GM19455 (cell line): ENCODE measurements around the gene HOXC11.

Experiments used
- ATAC-seq: cut with Tn5 transposase; IDR thresholded peaks from one replicate; pipeline ENCODE4 v1.9.1; 2021; ENCODE audit not compliant: unreplicated experiment

HOXC11 gene

DNA sequence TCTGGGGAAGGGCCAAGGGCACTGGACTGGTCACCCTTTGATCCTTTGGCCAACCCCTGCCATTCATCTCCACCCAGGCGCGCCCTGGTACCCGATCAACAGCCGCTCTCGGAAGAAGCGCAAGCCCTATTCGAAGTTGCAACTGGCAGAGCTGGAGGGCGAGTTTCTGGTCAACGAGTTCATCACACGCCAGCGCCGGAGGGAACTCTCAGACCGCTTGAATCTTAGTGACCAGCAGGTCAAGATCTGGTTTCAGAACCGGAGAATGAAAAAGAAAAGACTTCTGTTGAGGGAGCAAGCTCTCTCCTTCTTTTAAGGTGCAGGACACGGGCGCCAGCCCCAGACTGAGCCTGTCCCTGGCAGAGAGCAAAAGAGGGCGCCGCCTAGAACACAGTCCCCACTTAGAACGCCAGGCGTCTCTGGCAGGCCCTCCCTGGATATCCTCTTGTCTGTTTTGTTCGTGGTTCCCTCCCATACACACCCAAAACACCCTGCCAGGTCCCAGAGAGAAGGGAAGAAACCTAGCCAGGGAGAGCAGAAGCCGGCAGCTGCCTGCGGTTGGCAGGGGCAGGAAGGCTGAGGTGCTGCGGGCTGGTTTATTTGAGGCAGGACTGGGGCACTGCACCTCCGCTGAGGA lies 16.6 kb upstream of the HOXC11 start:
- ATAC-seq, result no peak

DNA sequence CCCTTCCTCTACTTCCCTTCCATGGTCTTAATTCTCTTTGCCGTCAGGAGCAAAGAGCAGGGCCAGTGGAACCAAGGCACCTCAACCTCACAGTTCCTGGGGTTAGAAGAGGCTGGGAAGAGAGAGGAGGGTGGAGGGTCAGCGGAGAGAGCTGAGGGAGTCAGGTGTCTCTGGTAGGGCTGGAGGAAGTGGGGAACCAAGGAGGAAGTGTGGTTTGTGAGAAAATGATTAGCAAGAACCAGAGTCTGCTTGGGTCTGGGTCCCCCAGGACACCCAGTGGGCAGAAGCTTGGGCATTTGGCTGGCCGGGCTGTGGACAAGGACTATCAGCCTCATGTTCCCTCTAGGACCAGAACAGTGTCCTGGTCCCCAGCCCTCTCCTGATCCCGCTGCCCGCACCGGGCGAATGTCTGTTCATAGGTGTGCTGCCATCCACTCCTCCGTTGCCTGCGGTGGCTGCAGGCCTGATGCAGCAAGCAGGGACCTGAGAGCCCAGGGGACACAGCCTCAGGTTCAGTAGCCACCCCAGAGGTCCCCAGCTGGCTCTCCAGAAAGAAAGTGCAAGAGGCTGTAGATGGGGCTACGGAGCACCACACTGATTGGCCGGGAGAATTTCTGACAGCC lies 15.9 kb upstream of the HOXC11 start:
- ATAC-seq, result no peak

DNA sequence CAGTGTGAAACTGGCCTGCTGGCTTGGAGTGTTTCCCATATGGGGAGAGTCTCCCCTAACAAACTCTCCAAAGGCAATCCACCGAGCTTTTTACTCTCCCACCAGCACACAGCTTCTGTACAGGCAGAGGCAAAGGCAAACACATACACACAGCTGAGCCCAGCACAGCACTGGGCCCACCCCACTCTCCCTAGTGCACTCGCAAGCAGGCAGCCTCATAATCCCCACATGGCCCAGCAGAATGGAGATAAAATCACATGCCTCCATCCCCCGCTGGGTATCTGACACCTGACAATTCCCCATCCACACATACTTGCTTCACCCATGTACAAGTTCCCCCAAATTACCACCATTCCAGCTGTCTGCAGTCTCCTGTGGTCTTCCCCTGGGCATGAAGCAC lies 14.8 kb upstream of the HOXC11 start:
- ATAC-seq, result no peak

DNA sequence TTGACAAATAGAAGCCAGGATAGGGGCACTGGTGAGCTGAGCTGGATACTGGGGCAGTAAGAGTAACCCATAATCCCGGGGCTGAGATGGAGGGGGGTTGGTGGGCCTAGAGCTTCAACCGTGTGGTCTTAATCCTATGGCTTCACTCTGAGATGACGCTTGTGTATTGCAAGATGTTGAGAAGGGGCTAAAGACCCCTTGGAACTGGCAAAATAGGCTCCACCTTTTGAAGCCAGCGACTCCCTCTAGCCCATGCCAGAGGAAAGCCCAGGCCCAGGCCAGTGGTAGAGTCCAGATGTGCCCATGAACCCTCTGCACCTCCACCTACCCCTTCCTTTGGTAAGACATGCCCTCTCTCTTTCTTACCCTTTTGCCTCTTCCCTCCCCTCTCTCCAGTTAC lies 13.6 kb upstream of the HOXC11 start:
- no peak for ATAC-seq

DNA sequence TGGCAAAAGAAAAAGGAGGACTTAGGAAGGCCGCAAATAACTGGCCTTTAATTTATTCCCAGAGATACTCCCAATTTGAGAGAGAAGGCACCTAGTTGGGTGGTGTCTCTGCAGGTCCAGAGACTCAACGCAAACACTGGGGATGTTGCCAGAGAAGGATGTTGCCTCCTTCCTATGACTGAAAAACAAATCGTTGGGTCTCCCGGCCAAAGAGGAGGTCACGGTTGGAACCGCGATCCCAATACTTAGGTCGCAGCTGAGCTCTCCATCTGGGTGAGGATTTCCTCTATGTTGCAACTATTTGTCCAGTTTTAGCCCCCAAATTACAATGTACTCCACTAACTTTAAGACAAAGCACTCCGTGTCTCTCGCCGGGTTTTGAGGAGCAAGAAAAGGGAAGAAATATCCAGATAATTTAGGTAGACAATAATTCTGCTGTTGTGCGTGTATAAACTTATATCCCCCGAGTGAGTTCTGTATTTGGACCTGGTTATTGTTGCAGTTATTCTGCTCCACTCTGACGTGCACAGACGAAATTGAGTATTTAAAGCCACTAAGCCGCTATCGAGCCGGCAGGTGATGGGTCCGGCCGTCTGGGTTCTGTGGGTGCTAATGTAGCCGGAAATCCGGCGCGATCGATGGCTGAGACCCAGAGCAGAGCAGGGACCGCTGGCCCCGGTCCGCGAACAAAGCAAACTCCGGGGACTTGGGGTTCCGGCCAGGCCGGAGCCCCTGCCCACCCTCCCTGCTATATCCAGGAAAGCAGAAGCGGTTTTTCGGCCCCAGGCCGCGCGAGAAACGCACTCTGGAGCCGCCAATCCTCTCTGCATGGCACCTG lies 12.5 kb upstream of the HOXC11 start:
- ATAC-seq, result no peak

DNA sequence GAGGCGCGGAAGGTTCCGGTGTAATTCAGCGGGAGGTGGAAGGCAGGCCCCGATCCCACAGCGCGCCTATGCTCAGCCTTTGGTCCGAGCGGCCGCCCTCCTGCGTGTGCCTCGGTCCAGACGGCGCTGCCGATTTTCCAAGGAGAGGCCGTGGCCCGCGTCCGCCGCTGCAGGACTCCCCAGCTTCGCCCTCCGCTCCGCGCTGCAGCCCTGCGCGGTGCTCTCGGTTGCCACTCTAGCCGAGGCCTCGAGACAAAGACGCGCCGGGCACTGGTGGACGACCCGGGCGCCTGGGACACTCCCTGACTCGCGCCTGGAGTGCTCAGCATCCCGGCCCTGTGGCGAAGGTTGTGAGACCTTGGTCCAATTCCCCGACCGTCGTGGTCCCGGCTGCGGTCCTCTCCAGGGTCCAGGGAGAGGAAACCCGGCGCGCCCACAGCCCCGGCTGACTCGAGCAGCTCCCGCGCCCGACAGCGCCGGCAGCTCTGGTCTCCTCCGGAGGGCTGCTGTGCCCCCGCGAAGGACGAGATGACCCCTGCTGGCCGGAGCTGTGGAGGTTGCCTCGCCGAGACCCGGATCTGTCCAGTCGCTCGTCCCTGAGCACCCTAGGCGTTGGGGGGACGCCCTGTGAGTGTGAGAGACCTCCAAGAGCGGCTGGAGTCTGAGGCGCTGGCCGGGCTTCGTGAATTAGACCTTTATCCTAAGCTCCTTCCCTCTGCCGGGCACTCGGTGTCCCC lies 11.7 kb upstream of the HOXC11 start:
- ATAC-seq, result no peak

DNA sequence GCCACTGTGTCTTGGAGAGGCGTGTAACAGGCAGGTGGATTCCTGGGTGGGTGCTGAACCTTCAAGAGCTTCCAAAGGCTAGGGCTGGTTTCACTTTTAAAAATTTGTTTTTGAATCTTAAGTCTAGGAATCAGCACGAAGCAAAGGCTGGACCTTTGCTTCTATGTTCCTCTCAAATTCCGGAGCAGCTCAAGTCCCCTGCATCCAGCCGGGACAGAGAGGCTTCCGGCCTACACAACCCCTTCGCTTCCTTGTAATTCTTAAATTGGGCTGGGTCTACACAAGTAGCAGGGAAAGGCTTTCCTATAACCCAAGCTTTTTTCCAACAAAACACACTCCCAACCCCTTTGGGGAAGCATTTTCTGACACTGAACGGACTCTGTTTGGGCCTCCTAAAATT lies 9.9 kb upstream of the HOXC11 start:
- no peak for ATAC-seq

DNA sequence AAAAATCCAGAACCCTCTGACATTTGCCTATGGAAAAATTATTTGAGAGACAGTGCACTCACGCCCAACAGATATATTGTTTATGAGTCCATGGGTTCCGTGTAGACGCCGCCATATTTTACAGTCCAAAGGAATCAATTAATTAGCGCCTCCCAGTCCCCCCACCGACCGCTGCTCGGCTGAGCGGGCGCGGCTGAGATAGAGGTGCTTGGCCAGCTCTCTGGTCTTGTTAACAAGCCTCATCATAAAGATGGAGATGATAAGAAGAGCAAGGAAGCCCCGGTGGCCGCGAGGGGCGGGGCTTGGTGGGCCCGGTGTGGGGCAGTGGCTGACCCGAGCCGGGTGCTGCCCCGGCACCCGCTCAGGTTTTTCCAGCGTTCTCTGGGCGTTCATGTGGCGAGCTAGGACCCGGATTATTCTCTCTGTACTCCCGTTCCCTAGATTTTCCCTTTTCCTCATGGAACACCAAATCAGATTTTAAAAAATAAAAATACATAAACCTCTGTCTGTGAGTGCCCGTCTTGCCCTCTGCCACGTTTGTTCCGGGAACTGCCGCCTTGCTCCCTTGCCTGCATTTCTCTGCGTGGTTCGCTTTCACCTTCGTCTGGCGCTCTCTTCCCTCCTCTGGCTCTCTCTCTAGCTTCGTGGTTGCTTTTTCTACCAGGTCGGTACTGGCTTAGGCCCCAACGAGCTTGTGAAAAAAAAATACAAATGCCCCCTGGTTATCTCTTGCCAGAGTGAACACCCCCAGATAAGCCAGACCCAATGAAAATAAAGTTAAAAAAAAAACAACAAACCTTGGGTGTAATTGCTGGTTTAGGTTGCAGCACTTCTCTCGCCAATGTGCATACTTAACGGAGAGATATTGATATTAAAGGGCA lies 9.3 kb upstream of the HOXC11 start:
- no peak for ATAC-seq

DNA sequence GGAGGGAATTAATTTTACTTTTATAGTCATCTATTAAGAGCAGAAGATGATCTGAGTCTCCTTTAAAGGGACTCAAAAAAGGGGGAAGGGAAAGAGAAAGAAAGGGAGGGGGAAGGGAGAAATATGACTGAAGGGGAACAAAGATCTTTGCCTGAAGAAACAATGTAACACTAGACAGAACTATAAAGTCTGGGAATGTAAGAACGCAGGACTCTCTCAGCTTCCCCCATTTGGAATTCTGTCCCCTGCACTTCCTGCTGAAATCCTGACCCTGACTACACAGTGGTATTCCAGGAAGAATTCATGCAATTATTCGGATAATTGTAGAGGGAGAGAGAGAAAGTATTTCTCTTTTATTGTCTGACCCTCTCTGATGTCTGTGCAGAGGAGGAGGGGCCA lies 8.6 kb upstream of the HOXC11 start:
- no peak for ATAC-seq

DNA sequence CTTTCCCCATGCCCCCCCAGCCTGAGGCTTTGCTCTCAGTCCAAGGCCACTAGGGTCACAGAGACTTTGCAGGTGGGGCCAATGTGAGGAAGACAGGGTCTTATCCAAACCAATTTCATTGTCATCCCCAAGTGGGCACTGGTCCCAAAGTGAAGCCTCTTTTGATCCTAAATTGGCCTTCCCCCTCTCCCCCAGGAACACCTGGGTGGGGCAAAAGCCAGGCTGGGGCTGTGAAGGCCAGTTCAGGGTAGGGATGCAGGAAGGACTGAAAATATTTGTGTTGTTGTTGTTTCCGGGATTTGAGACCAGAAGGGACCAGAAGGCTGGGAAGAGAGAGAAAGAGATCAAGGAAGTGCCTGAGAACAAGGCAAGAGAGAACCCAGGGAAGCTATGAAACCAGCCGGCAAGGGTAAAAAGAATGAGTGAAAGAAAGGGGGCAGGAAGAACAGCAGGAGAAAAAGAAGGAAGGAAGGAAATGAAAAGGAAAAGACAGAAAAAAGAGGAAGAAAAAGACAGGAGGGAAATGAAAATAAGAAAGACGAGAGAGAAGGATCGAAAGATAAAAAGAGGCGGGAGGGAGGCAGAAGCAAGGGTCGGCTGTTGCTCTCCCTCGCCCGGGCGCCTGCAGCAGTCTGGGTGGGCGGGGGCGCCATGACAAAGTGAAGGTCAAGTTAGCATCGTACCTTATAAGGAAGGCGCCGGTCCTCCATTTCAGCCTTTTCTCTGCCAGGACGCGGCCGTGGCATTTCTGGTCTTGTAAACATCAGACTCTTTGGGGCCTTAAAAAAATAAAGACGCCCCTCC lies 7.4 kb upstream of the HOXC11 start:
- no peak for ATAC-seq

DNA sequence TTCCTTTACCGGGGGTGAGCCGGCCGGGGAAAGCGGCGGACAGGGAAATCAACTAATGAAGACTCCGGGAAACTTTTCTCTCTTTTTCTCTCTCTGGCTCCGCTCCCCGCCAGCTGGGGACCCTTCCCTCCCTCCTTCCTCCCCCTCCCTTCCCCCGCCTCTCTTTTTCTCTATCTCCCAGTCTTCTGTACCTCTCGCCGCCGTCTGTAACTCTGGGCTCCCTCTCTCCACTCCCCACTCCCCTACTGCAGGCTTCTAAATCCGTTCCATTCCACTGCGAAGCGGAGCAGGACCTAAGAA lies 6.9 kb upstream of the HOXC11 start:
- ATAC-seq, result no peak

DNA sequence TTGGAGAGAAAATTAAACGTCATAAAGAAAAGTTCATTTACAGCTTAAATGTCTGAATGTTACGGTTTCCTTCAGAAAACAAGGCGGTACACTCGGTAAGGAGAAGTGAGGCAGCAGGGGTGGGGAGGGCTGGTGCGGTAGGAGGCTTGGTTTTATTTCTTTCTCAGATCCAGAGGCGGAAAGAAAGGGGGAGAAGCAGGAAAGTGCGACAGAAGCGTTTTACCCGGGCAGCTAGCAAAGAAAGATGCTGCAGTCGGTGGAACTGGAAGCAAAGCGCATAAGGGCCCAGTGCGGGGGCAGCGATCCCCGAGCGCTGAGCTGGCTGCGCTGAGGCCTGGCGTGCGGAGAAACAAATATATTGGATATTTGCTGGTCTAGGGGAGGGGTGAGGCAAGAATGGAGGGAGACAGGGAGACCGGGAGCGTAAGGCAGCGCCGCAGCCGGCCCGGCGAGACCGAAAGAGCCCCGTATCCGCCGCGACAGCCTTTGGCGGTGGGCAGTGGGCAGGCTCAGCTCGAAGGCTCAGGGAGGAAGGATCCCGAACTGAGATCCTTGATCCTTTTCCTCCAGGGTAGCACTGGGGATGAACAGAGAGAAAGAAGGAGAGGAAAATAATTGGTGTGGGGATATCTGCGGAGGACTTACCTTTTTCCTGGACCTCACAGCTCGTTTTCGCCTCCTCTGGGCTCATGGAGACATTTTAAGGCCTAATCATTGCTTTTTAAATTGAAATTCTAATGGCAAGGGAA lies 6.4 kb upstream of the HOXC11 start:
- no peak for ATAC-seq

DNA sequence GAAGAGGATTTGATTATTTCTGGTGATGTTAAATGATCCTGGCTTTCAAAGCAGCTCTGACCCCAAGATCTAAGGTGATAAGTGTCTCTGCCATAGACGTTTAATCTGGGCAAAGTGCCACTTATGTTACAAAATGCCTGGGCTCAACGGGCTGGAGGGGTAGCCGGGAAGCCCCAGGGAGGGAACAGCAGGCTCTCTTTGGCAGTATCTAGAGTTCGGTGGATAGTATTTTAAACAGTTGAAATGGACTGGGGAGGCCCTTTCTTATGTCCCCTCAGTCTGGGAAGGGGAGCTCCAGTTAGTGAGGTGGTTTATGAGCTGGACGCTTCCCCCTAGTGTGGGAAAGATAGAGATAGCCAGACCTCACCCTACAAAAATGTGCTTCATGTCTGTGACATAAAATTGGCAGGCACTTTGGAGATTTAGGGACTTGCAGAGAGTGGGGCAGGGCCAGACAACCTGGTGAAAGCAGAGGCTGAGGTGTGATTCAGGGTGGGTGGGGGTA lies 5.5 kb upstream of the HOXC11 start:
- ATAC-seq, result no peak

DNA sequence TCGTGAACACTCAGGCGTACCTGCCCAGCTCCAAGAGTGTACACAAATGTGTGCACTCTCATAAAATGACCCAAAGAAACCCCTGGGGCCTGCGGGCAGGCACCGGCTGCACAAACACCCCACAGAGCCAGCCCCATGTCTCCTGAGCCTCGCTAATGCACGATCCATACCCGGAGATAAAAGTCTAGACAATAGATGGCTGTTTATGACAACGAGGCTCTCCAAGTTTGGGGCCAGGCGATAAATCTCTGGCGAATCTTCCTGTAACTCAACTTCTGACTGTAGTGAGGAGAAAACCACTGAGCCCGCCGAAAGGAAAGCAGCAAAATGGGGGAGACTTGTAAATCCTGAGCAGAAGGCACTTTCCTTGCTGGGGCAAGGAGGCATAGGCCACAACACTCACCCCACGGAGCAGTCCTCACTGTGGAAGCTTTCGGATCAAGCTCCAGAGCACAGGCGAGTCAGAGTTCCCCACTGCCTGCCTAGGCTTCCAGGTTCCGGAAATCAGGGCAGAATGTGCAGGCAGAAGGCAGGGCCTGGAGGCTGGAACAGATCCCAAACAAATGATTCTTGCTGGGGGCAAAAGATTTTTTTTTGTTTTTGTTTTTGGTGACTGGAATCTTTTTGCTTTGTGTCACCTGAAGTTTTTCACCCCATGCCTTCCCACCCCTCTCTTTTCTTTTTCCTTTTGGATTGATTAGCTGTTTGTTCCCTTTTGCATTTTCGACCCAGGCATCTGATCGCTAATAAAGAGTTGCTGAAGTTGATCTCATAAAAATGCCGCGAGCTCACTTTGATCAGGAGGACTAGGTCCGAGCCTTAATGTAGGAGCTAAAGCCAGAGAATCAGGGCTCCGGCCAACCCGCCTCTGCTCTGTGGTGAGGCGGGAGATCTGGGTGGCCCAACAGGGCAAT lies 4.5 kb upstream of the HOXC11 start:
- no peak for ATAC-seq

DNA sequence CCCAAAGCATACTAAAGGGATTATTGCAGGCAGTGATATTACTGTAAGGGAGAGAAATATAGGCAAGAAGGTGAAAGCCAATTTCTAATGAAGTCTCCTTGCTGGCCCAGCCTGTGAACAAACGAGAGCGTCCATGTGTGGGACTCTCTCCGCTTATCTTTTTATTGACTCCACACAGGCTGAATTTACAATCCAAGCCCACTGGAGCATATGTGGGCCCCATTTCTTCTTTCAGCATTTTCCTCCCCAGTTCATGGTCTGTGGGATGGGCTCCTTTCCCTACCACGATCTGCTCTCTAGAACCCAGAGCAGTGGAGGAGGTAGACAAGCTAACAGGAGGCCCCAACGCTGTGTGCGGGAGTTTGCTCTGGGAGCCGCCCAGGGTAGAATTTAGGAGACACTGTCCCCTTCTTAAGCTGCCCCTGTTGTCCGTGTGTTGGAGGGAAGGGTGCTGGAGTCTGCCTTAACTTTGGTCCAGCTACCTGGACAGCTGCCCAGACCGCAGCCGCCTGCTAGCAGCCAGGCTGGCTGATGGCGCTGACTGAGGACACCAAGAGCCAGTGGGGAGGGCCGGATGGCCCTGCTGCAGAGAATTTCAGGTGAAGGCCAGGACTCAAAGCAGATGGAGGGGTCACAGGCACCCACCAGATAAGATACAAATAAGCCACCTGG lies 3.2 kb upstream of the HOXC11 start:
- no peak for ATAC-seq

DNA sequence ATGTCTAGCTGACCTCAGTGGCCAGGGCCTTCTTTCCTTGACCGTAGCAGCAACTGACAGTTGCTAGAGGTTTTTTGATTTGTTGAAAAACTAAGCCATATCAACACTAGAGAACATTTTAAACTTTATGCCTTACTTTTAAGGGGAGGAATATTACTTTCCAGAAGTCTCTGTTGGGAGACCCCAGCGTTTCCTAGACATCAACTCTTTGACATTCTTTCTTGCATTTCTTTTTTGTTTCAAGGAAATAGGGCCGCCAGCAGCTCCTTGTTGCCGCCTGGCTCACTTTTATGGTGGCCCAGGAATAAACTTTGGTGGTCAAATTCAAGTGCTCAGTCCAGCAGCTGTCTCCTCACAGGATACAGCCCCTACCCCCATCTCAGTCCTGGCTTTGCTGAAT lies 2.5 kb upstream of the HOXC11 start:
- ATAC-seq, result no peak

DNA sequence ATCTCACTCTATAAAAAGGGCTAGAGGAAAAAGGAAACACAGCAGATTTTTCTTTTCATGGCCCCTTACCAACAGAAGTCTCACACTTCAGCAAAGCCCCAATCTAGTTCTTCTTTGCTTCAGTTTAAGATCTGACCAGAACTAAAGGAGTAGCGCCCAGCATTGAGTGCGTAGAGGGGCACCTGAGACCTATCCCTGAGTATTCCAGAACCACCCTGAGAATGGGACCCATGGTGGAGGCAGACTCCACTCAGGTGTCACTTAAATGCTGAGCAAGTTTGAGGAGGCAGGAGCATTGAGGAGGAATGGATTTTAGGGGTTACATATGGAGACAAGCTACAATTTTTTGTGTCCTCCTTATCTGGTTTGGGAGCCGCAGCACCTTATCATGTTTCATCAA lies 1.8 kb upstream of the HOXC11 start:
- no peak for ATAC-seq

DNA sequence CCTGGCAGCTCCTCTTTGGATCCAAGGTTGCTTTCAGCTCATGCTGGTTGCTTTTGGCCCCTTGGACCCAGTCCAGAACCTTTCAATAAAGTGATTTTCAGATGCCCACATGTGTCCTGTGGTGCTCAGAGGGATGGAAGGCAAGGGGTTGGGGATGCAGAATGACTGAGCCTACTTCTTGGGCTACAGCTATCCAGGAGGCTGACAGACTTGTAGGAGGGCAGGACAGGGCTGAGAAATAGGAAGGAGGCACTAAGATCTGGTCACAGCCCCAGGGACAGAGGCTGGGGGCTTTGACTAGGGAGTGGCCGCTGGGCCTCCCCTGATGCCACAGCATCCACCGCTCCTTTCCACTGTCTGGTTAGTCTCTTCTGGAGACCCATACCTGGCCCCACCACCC lies 1.2 kb upstream of the HOXC11 start:
- no peak for ATAC-seq
